Activated CD8-positive, alpha-beta memory T cell treated with anti-CD3 and anti-CD28 coated beads for 1 hour (primary cell): ENCODE measurements around the gene GSTM4.
"Not testable (repeated sequence)": the region's sequence is repeated elsewhere in the genome, so short reads cannot be mapped to it uniquely, and the experiment has no call there.

Experiments used
- DNase-seq, 2 donors: peaks; one replicate each; pipeline ENCODE4 v3.0.0-alpha.2; 2020; ENCODE audit warnings: low read depth in 1 of 2; ENCODE audit errors: extremely low read depth in 1 of 2

Gene GSTM4

DNA sequence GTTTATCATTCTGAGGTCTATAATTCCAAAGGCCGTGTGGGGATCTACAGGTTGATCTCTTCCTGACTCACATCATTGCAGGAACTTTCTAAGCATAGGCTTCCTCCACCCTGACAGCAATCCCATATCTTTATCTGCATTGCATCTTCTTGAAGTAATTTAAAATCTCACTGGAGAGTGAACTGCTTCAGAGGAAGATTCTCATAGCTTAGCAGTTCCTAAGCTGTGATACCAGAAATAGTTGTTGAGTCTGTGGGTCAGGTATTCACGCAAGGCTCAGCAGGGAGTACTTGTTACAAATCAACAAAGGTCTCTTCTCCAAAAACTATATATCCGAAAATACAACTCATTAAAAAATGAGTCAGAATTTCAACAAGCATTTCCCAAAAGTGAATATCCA lies 39.2 kb downstream of the GSTM4 start:
- not testable (repeated sequence) for DNase-seq

DNA sequence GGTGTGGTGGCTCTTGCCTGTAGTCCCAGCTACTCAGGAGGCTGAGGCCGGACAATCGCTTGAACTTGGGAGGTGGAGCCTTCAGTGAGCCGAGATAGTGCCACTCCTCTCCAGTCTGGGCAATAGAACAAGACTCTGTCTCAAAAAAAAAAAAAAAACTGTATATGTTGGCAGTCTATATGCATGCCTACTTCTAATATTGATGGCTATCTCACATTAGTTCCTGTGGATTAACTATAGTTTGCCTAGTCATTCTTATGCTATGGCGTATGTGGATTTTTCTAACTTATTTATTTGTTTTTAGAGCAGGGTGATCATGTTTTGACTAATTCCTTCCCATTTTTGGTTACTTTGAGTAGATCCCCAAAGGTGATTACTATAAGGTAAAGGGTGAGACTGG lies 41.2 kb downstream of the GSTM4 start:
- no peak for DNase-seq

DNA sequence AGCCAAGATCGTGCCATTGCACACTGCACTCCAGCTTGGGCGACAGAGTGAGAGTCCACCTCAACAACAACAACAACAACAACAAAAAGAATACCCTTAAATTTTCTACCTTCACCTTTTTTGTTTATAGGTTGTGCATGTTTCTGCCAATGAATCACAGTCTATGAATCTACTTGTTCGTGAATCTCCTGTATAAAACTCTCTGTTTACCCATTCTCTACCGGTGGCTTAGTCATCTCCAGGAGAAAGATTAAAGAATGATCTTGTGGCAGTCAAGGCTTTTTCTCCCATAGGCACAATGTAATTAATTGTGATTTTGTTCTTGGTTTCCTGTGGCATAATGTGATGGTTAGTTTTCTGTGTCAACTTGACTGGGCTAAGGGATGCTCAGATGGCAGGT lies 42.0 kb downstream of the GSTM4 start:
- DNase-seq = not testable (repeated sequence)

DNA sequence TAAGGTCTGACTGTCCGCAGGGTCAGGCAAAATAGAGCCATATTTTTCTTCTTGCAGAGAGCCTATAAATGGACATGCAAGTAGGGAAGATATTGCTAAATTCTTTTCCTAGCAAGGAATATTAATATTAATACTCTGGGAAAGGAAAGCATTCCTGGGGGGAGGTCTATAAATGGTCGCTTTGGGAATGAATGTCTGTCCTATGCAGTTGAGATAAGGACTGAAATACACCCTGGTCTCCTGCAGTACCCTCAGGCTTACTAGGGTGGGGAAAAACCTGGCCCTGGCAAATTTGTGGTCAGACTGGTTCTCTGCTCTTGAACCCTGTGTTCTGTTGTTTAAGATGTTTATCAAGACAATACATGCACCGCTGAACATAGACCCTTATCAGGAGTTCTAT lies 47.0 kb downstream of the GSTM4 start:
- not testable (repeated sequence) for DNase-seq

DNA sequence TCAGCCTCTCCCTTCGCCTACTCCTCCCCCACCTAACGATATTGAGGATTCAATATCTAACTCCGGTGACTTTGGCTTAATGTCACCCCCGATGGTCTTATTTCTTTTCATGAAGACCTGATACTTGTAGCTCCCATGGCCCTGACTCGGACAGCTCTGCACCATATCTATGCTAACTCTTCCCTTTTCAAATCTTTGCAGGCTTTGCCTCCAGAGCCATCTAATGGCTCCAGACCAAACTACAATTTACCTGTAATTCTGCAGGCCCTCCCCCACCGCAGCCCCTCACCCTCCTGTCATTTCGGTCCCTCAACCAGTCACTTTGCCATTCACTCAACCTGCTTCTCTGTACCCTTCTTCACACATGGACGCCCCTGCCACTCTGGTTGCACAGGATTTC lies 48.3 kb downstream of the GSTM4 start:
- DNase-seq = no peak

DNA sequence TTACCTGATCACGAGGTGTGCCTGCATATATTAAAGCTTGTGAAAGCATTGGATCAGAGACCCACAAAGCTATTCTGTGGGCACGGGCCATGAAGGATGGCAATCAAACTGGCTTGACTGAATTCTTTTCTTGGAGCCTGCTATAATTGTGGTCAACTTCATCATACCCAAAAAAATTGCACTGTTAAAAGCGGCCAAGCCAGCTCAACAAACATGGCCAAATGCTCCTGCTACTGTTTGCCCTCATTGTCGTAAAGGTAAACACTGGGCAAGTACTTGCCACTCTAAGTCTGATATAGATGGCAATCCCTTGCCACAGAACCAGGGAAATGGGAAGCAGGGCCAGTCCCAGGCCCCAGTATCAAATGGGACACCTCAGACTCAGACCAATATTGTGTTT lies 49.5 kb downstream of the GSTM4 start:
- DNase-seq = no peak

DNA sequence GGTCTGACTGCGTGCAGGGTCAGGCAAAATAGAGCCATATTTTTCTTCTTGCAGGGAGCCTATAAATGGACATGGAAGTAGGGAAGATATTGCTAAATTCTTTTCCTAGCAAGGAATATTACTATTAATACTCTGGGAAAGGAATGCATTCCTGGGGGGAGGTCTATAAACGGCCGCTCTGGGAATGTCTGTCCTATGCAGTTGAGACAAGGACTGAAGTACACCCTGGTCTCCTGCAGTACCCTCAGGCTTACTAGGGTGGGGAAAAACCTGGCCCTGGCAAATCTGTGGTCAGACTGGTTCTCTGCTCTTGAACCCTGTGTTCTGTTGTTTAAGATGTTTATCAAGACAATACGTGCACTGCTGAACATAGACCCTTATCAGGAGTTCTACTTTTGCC lies 53.0 kb downstream of the GSTM4 start:
- DNase-seq = not testable (repeated sequence)

DNA sequence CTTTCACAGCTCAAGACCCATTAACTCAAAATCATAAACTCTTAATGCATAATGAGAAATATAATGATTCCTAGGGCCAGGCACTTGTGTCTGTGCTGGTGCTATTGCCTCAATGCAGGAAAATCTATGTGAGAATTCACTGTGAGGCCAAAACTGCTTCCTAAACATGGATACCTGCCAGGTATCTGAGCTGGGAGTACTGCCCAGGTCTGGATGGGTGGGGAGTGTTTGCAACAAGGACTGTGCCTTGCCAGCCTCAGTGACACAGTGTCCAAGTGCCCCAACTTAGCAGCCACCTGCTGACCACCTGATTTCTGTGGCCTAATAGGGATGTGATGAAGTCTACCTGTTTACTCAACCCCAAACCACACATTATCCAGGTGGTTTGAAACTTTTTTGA lies 53.9 kb downstream of the GSTM4 start:
- not testable (repeated sequence) for DNase-seq
